HL-60 (cell line): Measurements from ENCODE around the gene GALNT3.

Experiments used
- DNase-seq, 2 experiments: peaks; one replicate each; pipeline ENCODE4 v3.0.0-alpha.2; 2010 to 2020; ENCODE audit warnings: low read depth in 1 of 2, low spot score in 1 of 2
- H3K27ac ChIP-seq: fragments of 250-450 bp; sonication (Bioruptor Pico); replicated peaks from 2 replicates; pipeline ENCODE4 v1.5.1; 2020; ENCODE audit warnings: mild to moderate bottlenecking, moderate library complexity
- H3K27me3 ChIP-seq: fragments of 250-450 bp; sonication (Bioruptor Pico); 2 replicates; pipeline ENCODE4 v1.5.1; 2021; ENCODE audit warnings: mild to moderate bottlenecking, moderate library complexity; ENCODE audit not compliant: insufficient read depth, poor library complexity, severe bottlenecking
- H3K4me3 ChIP-seq: replicated peaks from 2 replicates; pipeline ENCODE4 v1.5.1; 2011; ENCODE audit warnings: mild to moderate bottlenecking, control low read depth, low read length; ENCODE audit not compliant: insufficient read depth
- CTCF ChIP-seq: IDR thresholded peaks from one replicate; pipeline ENCODE4 v1.5.1; 2011; ENCODE audit warnings: low read length, control low read depth, inconsistent platforms; ENCODE audit not compliant: insufficient read depth
- GABPA ChIP-seq: IDR thresholded peaks from 2 replicates; pipeline ENCODE4 v1.6.1; 2012; ENCODE audit warnings: low read depth
- POLR2AphosphoS5 ChIP-seq: IDR thresholded peaks from 2 replicates; pipeline ENCODE4 v1.6.1; 2012; ENCODE audit warnings: low read depth
- REST ChIP-seq: IDR thresholded peaks from 2 replicates; pipeline ENCODE4 v1.6.1; 2012; ENCODE audit warnings: low read depth; ENCODE audit not compliant: insufficient replicate concordance
- SPI1 ChIP-seq: IDR thresholded peaks from 2 replicates; pipeline ENCODE4 v1.6.1; 2012; ENCODE audit warnings: low read depth, mild to moderate bottlenecking, borderline replicate concordance

Gene GALNT3

DNA sequence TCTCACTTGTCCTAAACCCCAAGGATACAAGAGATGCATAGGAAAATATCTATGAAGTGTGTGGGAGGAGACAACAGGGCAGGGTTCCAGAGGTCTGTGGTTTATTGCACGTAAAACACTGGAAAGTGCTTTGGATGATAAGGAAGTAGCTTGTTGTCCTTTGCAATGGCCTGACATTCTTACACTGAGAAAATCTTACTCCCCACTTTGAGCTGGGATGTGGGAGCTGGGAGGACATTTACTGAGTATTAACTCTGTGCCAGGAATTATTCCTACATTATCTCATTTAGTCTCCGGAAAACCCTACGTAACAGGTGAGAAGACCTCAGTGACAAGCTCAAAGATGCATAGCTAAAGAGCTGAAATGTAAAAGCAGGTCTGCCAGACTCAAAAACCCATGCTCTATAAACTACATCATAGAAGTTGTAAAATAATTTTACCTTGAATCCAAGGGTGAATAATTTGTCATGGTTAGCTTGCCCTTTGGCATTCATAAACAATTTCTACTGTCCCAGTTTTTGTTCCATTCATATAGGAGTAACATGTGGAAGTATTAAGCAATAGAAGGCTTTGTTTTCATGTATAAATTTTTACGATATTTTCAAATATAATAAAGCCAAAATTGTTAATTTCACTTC is 9.2 kb upstream of the GALNT3 start:
- Histone ChIP-seq H3K27me3 (no peaks in the 10 kb centered on the region), H3K27ac (no peak overlapping the region), H3K4me3 (no peak overlapping the region)
- DNase-seq = peak in 1 of 2 experiments; percentile 38
- TF ChIP-seq POLR2AphosphoS5 = no peak
- no peak for TF ChIP-seq REST
- no peak for TF ChIP-seq CTCF
- TF ChIP-seq GABPA = no peak
- TF ChIP-seq SPI1 = no peak

- TF ChIP-seq POLR2AphosphoS5 = no peak
- TF ChIP-seq GABPA = no peak
- TF ChIP-seq REST = no peak
- TF ChIP-seq SPI1 = no peak
- no peak for TF ChIP-seq CTCF
- Histone ChIP-seq H3K4me3 (no peak overlapping the region), H3K27me3 (no peaks in the 10 kb centered on the region), H3K27ac (no peak overlapping the region)
- DNase-seq = no peak
These were observed 7.1 kb upstream of the GALNT3 start for GRCh38 chr2:165801176-165801575.

DNA sequence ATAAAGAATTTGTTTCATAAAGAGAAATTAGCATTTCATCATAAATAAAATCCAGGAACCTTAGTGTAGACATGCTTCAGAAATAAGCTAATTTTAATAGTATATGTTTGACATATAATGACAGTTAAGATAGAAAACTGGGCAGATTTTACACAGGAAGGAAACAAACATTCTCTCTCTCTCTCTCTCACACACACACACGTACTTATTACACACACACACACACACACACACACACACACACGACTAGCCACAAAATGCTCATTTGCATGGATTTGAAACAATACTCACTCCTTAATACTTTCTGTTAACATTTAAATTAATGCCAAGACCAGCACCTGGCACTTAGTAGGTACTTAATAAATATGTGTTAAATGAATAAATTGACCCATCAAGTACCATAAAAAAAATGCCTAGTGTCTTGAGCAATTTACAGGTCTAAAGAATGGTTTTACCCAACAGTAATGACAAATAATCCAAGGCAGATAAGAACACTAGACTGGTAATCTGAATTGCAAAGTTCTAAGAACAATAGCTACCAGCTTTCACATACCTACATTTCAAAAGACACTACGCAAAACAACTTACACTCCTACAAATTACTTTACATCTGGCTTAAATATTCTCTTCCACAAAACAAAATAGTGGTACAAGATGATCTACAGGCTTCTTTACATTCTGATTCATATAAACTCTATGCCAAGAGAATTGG is 2.9 kb upstream of the GALNT3 start:
- H3K27ac ChIP-seq = no peak overlapping the region
- no peak overlapping the region for H3K4me3 ChIP-seq
- DNase-seq = no peak
- no peak for TF ChIP-seq GABPA
- no peak for TF ChIP-seq CTCF
- no peak for TF ChIP-seq SPI1
- TF ChIP-seq POLR2AphosphoS5 = no peak
- TF ChIP-seq REST = no peak
- no peaks in the 10 kb centered on the region for H3K27me3 ChIP-seq
